ENCODE measurements around the gene BTG4.
A peak's percentile ranks its signal among the peaks of the same experiment; 100 is the strongest.

BTG4 gene

GRCh38 chr11:111512296-111513239 is at the start of gene BTG4:
BTG4 (minus strand) TSS chr11:111512386; CDS start chr11:111498776, 13,610 bp downstream.
- DNase-seq (ENCODE audit: low read depth in 2 of 2) = no peak

- DNase-seq (ENCODE audit: low read depth in 2 of 2) = no peak
Observed at GRCh38 chr11:111561791-111562325, 49.7 kb upstream of the BTG4 start.

- DNase-seq (ENCODE audit: low read depth in 2 of 2) = no peak
Observed at GRCh38 chr11:111561306-111561705, 49.1 kb upstream of the BTG4 start.

GRCh38 chr11:111560800-111561199 is 48.6 kb upstream of the BTG4 start:
- no peak for DNase-seq (ENCODE audit: low read depth in 2 of 2)

- DNase-seq (ENCODE audit: low read depth in 2 of 2) = no peak
Observed at GRCh38 chr11:111559800-111560464, 47.7 kb upstream of the BTG4 start.

- DNase-seq (ENCODE audit: low read depth in 2 of 2) = no peak
Observed at GRCh38 chr11:111557425-111558111, 45.4 kb upstream of the BTG4 start.

GRCh38 chr11:111555255-111555654 is 43.1 kb upstream of the BTG4 start:
- no peak for DNase-seq (ENCODE audit: low read depth in 2 of 2)

- DNase-seq (ENCODE audit: low read depth in 2 of 2) = no peak
Observed at GRCh38 chr11:111554532-111554931, 42.3 kb upstream of the BTG4 start.

GRCh38 chr11:111550258-111550657 is 38.1 kb upstream of the BTG4 start:
- DNase-seq (ENCODE audit: low read depth in 2 of 2) = no peak

- no peak for DNase-seq (ENCODE audit: low read depth in 2 of 2)
Observed at GRCh38 chr11:111549869-111550203, 37.6 kb upstream of the BTG4 start.

GRCh38 chr11:111549196-111549868 is 37.1 kb upstream of the BTG4 start:
- DNase-seq (ENCODE audit: low read depth in 2 of 2) = no peak

- no peak for DNase-seq (ENCODE audit: low read depth in 2 of 2)
Observed at GRCh38 chr11:111548525-111548924, 36.3 kb upstream of the BTG4 start.

- no peak for DNase-seq (ENCODE audit: low read depth in 2 of 2)
Observed at GRCh38 chr11:111542606-111543275, 30.6 kb upstream of the BTG4 start.

- DNase-seq (ENCODE audit: low read depth in 2 of 2) = no peak
Observed at GRCh38 chr11:111541254-111542061, 29.3 kb upstream of the BTG4 start.

- no peak for DNase-seq (ENCODE audit: low read depth in 2 of 2)
Observed at GRCh38 chr11:111540937-111541253, 28.7 kb upstream of the BTG4 start.

- DNase-seq (ENCODE audit: low read depth in 2 of 2) = peak in 1 of 2 donors; percentile 17
Observed at GRCh38 chr11:111540114-111540936, 28.1 kb upstream of the BTG4 start, which contains the start of gene LAYN. LAYN (plus strand) TSS chr11:111540720; CDS start chr11:111540844, 124 bp downstream.

GRCh38 chr11:111539426-111540113 is 27.4 kb upstream of the BTG4 start:
- no peak for DNase-seq (ENCODE audit: low read depth in 2 of 2)

GRCh38 chr11:111538407-111539114 is 26.4 kb upstream of the BTG4 start:
- no peak for DNase-seq (ENCODE audit: low read depth in 2 of 2)
